Measurements from ENCODE around the gene KIAA0825. TPM values are rescaled to one million over a fixed set of nuclear protein-coding genes. Genes with fewer than 3 reads are reported as not detected.

Gene KIAA0825
- total and polyA plus RNA-seq, 2 experiments from 2014 or later = 1.7 to 1.8 TPM

GRCh38 chr5:94503677-94504076 lies 114.7 kb downstream of the KIAA0825 start:
- Histone ChIP-seq H3K4me2 (no peak overlapping the region), H3K79me2 (replicated peaks; ENCODE audit: insufficient read depth) (no peaks in the 10 kb centered on the region), H3K27me3 (ENCODE audit: insufficient read depth) (no peaks in the 10 kb centered on the region), H3K9me2 (ENCODE audit: insufficient read depth) (no peaks in the 10 kb centered on the region), H3F3A (replicated peaks; ENCODE audit: low read depth) (no peaks in the 10 kb centered on the region), H3K36me3 (ENCODE audit: insufficient read depth) (no peaks in the 10 kb centered on the region), H3K27ac (ENCODE audit: low read depth) (no peak overlapping the region), H3K4me3 (no peak overlapping the region), H2AFZ (no peak overlapping the region), H3K4me1 (ENCODE audit: insufficient read depth) (no peaks in the 10 kb centered on the region), H4K20me1 (replicated peaks; ENCODE audit: insufficient read depth) (no peaks in the 10 kb centered on the region)
- no peak for DNase-seq (ENCODE audit: low spot score)
- H3K4me3 Mint-ChIP-seq = no peak overlapping the region
- ATAC-seq = no peak
- TF ChIP-seq ETS1 (IDR thresholded peaks at IDR 0.05) (no peak), JUNB (IDR thresholded peaks at IDR 0.05; ENCODE audit: unreplicated experiment) (no peak), REST (IDR thresholded peaks at IDR 0.05; ENCODE audit: unreplicated experiment) (no peak), ZNF331 (CRISPR knock-in tag; IDR thresholded peaks at IDR 0.05; ENCODE audit: low read depth) (no peak), ZNF462 (CRISPR knock-in tag; IDR thresholded peaks at IDR 0.05) (no peak), ZNF114 (CRISPR knock-in tag; IDR thresholded peaks at IDR 0.05) (no peak)
- H3K27me3 Mint-ChIP-seq (ENCODE audit: insufficient read depth, low read depth, poor library complexity) = no peaks in the 10 kb centered on the region
- H3K27ac Mint-ChIP-seq = no peak overlapping the region
- H3K36me3 Mint-ChIP-seq (ENCODE audit: low read depth) = no peaks in the 10 kb centered on the region
- H3K4me1 Mint-ChIP-seq = peaks cover 5% of the 10 kb centered on the region; the same call in 1 of the 3 replicates
- no peaks in the 10 kb centered on the region for H3K9me3 Mint-ChIP-seq

Measured in GM23338 (cell line).